Forelimb muscle (tissue), 1 donor: ENCODE data around the gene SLC12A3. TPM values are rescaled to one million over a fixed set of nuclear protein-coding genes. Genes with fewer than 3 reads are reported as not detected.

ENCODE experiments used
- DNase-seq: peaks from one replicate; pipeline ENCODE4 v3.0.0-alpha.2; 2013; ENCODE audit warnings: low read depth
- polyA plus RNA-seq: library from polyadenylated mRNA; unstranded; fragments of 120-200 nt; gene quantifications from one replicate; pipeline ENCODE4 v1.2.1, GENCODE V29; 2013; ENCODE audit not compliant: insufficient read length

Gene SLC12A3
- polyA plus RNA-seq, 1 donor: 0.11 TPM

DNA sequence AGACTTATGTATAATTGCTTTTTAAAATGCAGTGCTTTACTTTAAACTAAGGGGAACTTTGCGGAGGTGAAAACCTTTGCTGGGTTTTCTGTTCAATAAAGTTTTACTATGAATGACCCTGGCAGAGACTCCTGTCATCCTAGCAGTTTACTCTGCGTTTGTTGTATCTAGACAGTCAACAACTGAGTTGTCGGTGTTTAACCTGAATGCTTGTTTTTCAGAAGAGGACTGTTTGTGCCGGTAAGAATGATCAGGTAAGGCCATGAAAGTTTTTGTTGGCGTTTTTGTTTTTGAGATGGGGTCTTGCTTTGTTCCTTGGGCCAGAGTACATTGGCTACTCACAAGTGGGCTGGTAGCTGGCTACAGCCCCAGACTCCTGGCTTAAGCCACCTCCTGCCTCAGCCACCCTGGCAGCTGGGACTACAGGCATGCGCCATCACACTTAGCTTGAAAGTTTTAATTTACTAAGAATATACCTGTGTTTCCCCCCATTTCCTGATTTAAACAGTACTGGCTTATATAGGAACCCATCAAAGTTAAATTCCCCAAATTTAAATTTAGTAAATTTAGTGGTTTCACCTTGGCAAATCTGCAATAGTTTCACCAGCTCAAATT lies 78.9 kb downstream of the SLC12A3 start:
- DNase-seq: no peak

DNA sequence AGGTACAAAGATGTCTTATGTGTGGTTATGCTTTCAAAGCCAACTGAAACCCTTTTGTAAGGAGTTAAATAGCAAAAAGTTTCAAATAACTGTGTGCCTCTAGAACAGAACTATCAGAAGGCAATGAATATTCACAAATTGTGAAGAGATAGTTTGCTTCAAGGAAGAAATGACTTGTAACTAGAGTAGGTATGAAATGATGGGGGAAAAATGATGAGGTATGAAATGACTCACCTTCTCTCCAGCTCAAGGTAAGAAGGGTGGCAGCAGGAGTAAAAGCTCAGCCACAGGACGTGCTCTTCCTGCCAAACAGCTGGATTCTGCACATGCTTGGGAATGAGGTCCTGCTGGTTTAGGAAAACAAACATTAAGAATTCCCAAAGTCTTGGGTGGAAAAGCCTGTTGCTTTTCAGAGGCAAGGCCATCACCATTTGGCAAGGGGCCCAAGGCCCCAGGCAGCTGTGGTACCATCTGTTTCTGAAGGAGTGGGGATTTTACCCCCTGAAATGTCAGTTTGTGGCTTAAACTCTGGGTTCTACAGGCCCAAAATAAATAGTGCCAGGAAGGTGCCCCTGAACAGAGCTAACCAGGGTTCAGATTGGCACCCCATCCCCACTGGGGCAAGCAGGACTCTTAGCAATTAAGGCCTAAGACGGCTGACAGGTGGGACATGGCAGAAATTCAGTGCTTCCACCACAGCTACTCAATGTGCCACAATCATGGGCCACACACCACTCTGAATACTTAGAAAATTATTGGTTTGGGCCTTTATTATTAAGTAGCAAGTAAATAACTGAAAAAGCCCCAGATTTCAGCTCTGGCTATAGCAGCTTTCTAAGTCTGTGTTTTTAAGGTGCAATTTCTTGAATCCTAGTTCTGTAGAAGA lies 80.2 kb downstream of the SLC12A3 start:
- DNase-seq: no peak

DNA sequence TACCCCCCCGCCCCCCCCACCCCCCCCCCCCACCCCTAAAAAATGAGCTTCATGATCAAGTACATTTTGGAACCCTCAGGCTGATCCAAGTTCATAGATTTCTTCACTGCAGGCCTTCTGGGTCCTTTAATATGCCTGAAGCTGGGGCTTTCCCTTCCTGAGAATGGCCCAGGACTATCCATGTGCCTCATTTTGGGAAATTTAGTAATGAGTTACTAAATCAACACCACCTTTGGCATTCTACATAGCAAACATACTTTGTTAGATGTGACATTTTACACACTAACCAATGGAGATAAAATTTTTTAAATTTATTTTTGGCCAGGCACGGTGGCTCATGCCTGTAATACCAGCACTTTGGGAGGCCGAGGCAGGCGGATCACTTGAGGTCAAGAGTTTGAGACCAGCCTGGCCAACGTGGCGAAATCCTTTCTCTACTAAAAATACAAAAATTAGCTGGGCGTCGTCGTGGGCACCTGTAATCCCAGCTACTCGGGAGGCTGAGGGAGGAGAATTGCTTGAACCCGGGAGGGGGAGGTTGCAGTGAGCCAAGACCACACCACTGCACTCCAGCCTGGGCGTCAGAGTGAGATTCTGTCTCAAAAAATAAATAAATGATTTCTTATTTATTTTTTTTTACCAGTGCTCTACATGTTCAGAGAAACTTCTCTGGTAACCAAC lies 81.0 kb downstream of the SLC12A3 start:
- DNase-seq: no peak

DNA sequence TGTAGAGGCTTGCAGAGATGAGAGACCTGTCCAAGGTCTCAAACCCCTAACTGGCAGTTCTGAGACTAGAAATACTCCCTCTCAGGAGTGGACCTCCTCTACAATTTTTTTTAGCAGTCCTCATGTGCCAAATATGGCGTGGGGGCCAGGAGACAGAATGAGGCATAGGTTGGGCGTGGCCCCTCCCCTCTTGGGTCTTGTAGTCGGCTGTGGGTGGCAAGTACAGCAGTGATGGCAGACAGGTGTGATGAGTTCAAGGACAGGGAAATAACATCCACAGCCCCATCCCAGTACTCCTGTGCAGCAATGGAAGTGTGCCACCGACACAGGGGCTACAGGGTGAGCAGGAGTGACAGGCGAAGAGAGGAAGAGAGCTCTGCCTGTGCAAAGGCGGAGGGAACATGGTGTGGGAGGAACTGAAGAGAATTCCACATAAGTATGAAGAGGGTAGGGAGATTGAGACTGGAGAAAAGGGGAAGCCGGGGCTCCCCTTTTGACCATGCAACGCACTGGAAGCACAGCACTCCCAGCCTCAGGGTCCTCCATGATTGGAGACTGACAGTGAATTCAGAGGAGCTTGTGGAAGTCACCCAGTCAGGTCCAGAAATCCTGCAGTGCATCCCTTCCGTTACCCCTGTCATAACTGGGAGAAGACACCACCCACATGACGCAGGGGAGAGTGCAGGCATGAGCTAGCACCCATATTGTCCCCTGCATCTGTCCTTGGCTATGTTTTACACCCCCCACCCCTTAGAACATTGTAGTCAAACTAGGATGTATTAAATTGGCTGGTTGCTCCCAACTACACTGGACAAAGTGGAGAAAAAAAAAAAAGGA lies 82.0 kb downstream of the SLC12A3 start:
- DNase-seq: no peak

DNA sequence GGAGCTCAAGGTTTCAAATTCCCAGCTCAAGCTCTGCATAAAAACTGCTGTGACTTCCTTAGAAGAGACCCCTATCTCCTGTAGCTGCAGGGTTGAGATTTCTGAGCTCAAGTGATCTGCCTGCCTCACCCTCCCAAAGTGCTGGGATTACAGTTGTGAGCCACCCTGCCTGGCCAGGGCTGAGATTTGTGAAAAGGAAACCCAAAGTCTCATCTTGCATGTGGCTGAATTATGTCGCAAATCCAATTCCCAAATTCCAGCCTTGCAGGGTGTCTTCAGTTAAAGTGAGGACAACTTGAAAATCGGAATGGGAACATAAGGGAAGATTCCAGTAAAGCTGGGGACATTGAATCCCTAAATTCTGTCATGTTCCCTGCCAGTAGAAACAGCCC lies 82.6 kb downstream of the SLC12A3 start:
- no peak for DNase-seq

DNA sequence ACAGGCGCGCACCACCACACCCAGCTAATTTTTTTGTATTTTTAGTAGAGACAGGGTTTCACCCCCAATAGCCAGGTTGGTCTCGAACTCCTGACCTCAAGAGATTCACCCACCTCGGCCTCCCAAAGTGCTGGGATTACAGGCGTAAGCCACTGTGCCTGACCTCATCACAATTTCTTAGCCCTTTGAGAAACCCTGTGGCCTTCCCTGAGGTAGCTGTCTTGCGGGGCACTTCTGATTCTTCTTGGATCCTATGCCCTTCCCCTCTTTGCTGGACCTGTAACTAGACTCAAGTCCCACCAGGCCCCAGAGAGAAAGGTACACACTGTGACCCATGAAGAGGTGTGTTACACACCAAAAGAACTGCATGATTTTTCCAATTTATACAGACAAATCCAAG lies 83.2 kb downstream of the SLC12A3 start:
- no peak for DNase-seq

DNA sequence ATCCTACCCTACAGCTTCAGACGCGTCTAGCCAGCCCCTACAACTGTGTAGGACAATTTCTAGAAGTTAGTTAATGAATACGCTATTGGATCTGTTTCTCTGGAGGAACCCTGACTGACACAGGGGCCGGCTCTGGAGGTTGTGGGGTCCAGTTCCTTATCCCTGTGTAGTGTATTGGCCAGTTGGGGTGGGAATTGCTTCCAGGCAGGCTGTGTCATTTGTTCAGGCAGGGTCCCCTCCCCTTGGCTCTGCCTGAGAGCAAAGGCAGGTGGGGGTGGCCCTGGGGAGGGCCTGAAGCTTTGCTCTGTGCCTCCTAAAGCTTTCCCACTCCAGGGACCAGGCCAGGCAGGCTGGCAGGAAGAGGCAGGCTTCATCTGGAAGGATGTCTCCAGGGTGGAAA lies 85.0 kb downstream of the SLC12A3 start:
- no peak for DNase-seq

DNA sequence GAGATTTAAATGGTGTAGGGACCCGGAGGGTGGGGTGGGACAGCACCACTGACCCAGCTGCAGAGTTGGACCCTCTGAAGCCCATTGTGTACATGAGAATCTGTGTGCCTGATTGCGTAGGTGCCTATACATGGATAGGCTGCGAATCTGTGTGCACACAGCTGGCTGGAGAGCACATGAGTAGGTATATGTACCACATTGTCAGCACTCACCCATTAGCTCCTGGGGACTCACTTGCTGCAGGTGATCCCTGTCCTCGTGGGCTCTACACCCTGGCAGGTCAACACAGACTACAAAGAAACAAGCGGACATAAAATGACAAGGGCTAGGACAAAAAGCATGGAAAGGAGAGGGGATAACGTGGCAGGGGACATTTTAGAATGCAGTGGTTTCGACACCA lies 85.4 kb downstream of the SLC12A3 start:
- DNase-seq: no peak

DNA sequence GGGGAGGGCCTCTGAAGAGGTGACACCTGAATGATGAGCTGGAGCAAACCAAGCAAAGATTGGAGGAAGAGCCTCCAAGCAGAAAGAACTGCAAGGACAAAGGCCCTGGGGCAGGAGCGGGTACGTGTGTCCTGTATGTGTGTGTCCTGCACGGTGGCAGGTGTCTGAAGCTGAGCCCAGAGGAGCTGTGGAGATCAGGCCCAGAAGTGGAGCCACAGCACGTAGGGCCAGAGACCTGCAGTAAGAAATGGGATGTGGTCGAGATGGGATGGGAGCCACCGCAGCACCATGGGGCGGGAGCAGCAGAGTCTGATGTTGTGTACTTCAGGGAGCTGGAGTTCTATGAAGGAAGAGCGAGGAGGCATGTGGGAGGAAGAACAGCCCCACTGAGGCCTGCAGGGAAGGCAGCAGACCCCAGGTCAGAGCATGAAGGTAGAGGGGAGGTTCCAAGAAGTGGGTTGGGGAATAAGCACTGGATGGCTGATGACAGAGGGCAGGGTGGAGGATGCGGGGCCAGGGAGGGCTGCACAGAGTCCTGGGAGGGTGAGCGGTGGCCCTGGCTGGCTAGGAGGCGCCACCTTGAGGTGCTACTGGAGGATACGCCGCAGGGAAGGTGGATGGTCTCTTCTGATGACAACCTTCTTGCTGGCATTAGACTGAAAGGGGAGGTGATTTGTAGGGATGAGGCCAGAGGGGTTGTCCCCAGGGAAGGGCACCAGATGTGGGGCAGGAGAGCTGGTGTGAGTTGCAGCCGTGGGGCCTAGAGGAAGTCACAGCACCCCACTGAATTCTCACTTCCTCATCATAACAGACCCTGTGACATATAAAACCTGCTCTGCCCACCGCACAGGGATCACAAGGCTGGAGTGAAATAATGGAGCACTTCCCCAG lies 86.1 kb downstream of the SLC12A3 start:
- DNase-seq: no peak

DNA sequence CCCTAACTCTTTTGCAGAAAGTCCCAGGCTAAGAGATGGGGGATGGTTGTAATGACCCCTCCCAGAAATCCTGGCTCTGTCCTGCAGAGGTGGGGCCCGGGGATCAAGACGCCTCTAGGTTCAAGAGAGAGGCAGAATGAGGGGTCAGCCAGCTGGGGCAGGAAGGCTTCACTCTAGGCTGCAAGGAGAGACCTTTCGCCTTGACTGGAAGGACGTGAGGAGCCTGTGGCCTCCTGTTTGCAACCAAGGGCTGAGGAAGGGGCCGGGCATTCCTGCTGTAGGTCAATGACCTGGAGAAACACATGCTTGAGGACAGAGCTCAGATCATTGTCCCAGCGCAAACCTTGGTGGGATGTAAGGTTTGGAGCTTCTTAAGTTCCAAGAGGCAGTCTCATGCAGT lies 88.0 kb downstream of the SLC12A3 start:
- DNase-seq: no peak

DNA sequence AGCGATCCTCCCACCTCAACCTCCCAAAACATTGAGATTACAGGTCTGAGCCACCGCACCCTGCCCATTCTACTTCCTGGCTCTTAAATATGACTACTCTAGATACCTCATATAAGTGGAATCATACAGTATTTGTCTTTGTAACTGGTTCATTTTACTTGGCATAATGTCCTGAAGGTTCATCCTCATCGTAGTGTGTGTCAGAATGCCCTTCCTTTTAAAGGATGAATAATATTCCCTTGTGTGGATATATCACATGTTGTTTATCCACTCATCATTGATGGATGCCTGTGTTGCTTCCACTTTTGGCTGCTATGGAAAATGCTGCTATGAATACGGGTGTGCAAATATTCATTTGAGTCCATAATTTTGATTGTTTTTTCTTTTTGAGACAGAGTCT lies 91.1 kb downstream of the SLC12A3 start:
- no peak for DNase-seq

DNA sequence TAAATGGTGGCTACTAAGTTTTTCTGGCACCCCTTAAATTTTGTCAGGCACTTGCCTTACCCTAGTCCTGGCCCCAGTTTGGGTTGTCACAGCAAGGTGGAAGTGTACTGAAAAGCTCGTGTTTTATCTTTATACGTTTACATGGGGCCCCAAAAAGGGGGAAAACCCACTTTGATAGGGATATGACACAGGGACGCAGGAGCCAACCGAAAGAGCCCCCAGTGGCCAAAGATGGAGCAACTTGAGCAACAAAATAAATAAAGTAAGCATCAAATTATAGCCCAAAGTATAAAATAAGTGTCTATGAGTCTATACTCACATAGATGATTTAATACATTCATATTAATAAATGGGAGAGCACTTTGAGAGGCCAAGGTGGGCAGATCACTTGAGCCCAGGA lies 91.7 kb downstream of the SLC12A3 start:
- no peak for DNase-seq

DNA sequence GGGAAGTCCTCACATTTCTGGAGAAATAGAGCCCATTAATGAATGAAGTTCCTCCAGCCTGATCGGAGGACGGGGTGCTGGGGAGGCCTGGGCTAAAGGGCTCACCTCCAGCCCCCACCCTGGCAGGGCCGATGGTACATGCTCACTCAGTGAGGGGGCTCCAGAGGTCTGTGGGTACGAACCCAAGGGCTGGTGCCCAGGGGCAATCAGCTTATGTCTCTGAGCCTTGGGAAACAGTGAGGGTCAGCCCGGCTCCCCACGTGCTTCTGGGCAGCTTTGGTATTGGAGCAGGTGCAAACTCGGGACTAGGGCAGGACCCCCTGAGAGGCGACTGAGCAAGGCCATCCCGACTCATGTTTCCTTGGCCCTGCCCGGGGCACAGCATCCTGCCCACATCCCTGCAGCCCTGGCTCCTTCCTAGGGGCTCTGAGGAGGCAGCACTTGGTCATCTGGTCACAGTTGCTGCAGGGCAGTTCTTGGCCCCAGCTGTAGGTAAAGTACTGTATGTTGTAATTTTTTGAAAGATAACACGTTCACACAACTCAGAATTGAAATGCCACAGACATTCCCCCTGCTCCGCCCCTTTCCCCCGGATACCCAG lies 95.8 kb downstream of the SLC12A3 start:
- DNase-seq: no peak

DNA sequence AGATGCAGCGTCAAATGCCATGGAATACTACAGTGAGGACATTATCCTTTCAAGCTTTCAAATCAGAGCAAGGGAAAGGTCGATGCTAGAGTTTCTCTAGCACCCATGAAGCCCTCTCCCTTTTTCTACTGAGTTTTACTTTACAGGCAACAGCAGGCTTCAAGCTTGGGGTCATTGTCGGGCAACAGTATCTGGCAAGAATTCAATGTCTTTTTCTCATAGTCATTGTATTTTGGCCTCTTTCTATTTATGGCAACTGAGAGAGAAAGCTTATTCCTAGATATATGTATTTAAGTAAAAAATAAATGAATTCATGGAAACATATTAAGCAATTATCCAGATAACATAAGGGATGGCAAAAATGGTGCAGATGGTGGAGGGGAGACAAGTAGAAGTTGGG lies 96.4 kb downstream of the SLC12A3 start:
- no peak for DNase-seq

DNA sequence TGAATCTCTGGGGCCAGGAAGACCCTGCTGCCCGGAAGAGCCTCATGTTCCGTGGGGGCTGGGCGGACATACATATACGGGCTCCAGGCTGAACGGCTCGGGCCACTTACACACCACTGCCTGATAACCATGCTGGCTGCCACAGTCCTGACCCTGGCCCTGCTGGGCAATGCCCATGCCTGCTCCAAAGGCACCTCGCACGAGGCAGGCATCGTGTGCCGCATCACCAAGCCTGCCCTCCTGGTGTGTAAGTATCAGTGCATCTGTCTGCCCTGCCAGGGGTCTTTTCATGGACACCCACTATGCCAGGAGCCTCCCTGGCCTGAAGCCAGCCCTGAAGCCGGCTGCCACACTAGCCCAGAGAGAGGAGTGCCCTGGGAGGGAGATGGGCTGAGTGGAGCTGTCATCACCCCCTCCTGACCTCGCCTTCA lies 96.9 kb downstream of the SLC12A3 start, which contains the start of gene CETP:
CETP (plus strand) TSS at position 100 of the 431 bp plus-strand sequence; CDS start at position 130, 30 bp downstream.
- no peak for DNase-seq

DNA sequence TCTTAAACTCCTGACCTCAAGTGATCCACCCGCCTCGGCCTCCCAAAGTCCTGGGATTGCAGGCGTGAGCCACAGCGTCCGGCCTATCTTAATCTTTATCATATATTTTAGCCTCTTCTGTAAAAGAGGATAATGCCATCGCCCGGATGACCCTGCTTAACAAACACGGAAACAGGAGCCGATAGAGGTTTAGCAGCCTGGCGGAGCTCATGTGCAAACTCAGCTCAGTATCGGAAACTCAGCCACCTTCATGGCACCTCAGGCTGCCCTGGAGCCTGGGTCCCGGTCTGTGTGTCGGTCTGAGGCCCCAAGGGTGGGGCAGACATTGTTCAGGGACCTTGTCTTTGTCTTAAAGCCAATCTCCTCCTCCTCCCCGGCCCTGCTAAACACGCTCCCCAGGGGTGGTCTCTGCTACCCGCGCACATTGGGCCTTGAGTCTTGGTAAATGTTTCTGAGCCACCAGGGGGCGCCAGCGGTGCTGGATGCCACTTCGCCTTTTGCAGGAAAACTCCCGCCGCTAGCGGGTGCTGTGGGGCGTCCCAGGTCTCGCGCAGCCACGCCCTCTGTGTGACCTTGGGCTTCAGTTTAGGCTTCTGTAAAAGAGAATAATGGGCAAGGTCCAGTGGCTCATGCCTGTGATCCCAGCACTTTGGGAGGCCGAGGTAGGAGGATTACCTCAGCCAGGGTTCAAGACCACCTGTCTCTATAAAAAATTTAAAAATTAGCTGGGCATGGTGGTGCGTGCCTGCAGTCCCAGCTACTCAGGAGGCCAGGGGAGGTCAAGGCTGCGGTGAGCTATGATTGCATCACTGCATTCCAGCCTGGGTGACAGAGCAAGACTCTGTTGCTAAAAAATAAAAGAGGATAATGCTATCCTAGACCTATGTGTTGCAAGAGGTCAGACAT lies 99.5 kb downstream of the SLC12A3 start:
- no peak for DNase-seq
